ENCODE measurements around the gene PALMD.

- TF ChIP-seq EZH2phosphoT487 (IDR thresholded peaks at IDR 0.05; ENCODE audit: low read depth, severe bottlenecking, unreplicated experiment) (no peak), CTCF (IDR thresholded peaks at IDR 0.05; ENCODE audit: poor library complexity) (no peak)
Observed at GRCh38 chr1:99657213-99658030, 11.5 kb downstream of the PALMD start.

All from hepatocyte (in vitro differentiated cells).